Left kidney (tissue), 2 donors: ENCODE measurements around the gene TFAP2C. TPM values are rescaled to one million over a fixed set of nuclear protein-coding genes. Genes with fewer than 3 reads are reported as not detected.
"Not testable (repeated sequence)": the region's sequence is repeated elsewhere in the genome, so short reads cannot be mapped to it uniquely, and the experiment has no call there.

Experiments used
- DNase-seq: peaks from one replicate; pipeline ENCODE4 v3.0.0-alpha.2; 2013
- polyA plus RNA-seq: library from polyadenylated mRNA; unstranded; fragments of 120-200 nt; gene quantifications from one replicate; pipeline ENCODE4 v1.2.1, GENCODE V29; 2013; ENCODE audit not compliant: insufficient read length

The TFAP2C gene
- polyA plus RNA-seq, 1 donor = 1.1 TPM

GRCh38 chr20:56653211-56653610 is 24.1 kb downstream of the TFAP2C start:
- no peak for DNase-seq

- no peak for DNase-seq
Observed at GRCh38 chr20:56656632-56657031, 27.5 kb downstream of the TFAP2C start.

GRCh38 chr20:56657879-56658278 is 28.8 kb downstream of the TFAP2C start:
- no peak for DNase-seq

- DNase-seq = not testable (repeated sequence)
Observed at GRCh38 chr20:56658341-56658947, 29.3 kb downstream of the TFAP2C start.

DNA sequence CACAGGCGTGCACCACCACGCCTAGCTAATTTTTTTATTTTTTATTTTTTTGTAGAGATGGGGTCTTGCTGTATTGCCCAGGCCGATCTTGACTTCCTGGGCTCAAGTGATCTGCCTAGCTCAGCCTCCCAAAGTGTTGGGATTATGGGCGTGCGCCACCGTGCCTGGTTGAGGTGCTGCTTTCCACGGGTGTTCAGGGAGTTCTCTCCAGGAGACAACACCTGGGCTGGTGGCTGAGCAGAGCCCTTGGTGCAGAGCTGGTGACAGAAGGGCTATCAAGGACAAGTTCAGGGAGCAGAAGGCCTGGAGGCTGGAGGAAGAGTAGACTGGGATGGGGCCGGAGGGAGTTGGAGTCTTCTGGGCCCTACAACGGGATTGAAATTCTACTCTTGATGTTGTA is 34.6 kb downstream of the TFAP2C start:
- no peak for DNase-seq

DNA sequence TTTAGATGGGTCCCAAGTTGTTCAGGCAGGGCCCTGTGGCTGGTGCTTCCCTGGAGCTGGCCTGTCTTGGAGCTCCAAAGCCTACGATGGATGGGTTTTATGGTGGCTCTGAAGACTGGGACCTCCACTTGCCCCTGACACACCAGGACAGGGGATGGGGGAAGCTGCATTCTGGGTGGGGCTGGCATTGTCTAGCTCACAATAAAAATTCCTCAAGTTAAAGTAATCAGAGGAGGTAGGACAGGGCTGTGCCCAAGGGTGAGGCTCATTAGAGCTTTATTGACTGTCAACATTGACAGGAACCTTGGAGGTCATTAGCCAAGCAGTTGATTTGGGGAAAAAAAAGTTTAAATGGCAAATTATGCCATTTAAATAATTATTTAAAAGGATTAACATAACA is 35.7 kb downstream of the TFAP2C start:
- DNase-seq = no peak

DNA sequence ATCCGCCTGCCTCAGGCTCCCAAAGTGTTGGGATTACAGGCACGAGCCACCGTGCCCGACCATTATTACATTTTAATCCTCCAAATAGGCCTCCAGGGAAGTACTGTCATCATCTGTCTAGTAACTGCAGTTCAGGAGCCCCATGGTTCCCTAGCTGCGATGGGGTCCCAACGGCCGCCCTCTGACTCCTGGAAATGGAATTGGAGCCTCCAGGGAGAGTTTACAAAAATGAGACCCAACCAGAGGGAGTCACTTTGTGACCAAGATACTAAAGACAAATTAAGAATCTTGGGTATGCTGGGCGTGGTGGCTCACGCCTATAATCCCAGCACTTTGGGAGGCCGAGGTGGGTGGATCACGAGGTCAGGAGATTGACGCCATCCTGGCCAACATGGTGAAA is 36.7 kb downstream of the TFAP2C start:
- no peak for DNase-seq

- no peak for DNase-seq
Observed at GRCh38 chr20:56673450-56673849, 44.3 kb downstream of the TFAP2C start.

- no peak for DNase-seq
Observed at GRCh38 chr20:56676001-56676400, 46.9 kb downstream of the TFAP2C start.

- no peak for DNase-seq
Observed at GRCh38 chr20:56676679-56677078, 47.6 kb downstream of the TFAP2C start.

- DNase-seq = no peak
Observed at GRCh38 chr20:56683077-56683865, 54.2 kb downstream of the TFAP2C start.

- DNase-seq = no peak
Observed at GRCh38 chr20:56685879-56686278, 56.8 kb downstream of the TFAP2C start.

- no peak for DNase-seq
Observed at GRCh38 chr20:56687061-56687460, 58.0 kb downstream of the TFAP2C start.

GRCh38 chr20:56688106-56688505 is 59.0 kb downstream of the TFAP2C start:
- DNase-seq = no peak

Other genes with a start within 250 kb of the TFAP2C start
- 22.2 TPM for gene AURKA, start 237.1 kb upstream of the TFAP2C start, polyA plus RNA-seq
- gene CSTF1, start 236.7 kb upstream of the TFAP2C start, polyA plus RNA-seq = 45.4 TPM
- gene CASS4, start 217.0 kb upstream of the TFAP2C start, polyA plus RNA-seq = 3.6 TPM
- 128 TPM for gene RTF2, start 160.7 kb upstream of the TFAP2C start, polyA plus RNA-seq
- gene FAM209A, start 104.6 kb upstream of the TFAP2C start, polyA plus RNA-seq = 0.65 TPM
- 0.55 TPM for gene FAM209B, start 96.1 kb upstream of the TFAP2C start, polyA plus RNA-seq